Measurements from ENCODE around the gene RNF157. TPM values are rescaled to one million over a fixed set of nuclear protein-coding genes. Genes with fewer than 3 reads are reported as not detected.

Gene RNF157
- total RNA-seq, 4 donors from 2014 or later: 50.5 to 142 (median 85.3) TPM

DNA sequence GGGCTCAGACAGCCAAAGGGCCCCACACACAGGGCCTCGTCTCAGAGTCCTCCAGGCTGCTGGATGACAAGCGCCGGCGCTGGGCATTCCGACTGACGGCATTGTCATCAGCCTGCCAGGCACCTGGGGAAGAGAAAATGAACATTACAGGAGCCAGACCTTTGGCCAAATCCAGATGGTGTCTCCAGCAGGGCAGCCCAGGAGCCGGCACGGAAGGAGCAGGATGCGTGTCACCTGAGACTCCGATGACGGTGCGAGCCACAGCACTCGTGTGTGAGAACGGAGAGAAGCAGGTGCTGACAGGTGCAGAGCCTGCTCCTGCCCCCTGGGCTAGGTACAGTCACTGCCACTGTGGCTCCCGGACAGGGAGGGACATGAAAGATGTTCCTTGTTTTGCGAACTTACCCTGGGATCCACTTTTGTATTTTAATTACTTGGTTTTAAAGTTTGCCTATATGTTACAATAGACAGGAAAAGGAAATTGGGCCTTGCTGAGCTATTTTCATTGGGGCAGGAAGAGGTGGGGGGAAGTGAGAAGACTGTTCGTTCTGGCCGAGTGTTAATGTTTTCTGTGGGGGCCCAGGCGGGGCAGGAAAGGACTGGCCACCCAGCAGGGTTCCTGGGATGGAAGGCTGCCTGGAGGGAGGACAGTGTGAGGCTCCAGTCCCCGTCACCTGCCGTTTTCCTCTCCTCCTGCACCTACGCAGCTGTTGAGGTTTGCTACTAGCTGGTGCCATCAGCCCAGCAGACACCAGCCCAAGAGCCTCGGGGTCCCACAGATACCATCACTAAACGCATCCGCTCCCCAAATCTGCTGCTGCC lies 94.9 kb downstream of the RNF157 start:
- ATAC-seq (no peak), DNase-seq (no peak)
- intact Hi-C loops (cut with DNase I; ENCODE audit: low total_unique reads) (no loop called here), in situ Hi-C loops (cut with MboI; ENCODE audit: low sequenced_read_pairs in 4 of 4) (no loop called here)
- Histone ChIP-seq H3K4me1 (peaks cover 16 to 19% of the 10 kb centered on the region in 2 donors), H3K9me3 (no peaks in the 10 kb centered on the region), H3K27ac (peak overlapping the region in 2 of 4 donors; percentile 8 to 33), H3K27me3 (peaks cover 6% of the 10 kb centered on the region in 3 donors), H3K36me3 (peaks cover 0 to 14% of the 10 kb centered on the region in 2 donors), H3K4me3 (no peak overlapping the region)
- no peak for TF ChIP-seq POLR2A (IDR thresholded peaks at IDR 0.05)
- TF ChIP-seq, protein P1, sequence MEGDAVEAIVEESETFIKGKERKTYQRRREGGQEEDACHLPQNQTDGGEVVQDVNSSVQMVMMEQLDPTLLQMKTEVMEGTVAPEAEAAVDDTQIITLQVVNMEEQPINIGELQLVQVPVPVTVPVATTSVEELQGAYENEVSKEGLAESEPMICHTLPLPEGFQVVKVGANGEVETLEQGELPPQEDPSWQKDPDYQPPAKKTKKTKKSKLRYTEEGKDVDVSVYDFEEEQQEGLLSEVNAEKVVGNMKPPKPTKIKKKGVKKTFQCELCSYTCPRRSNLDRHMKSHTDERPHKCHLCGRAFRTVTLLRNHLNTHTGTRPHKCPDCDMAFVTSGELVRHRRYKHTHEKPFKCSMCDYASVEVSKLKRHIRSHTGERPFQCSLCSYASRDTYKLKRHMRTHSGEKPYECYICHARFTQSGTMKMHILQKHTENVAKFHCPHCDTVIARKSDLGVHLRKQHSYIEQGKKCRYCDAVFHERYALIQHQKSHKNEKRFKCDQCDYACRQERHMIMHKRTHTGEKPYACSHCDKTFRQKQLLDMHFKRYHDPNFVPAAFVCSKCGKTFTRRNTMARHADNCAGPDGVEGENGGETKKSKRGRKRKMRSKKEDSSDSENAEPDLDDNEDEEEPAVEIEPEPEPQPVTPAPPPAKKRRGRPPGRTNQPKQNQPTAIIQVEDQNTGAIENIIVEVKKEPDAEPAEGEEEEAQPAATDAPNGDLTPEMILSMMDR (IDR thresholded peaks at IDR 0.05 in 4 of 5, conservative IDR thresholded peaks at IDR 0.05 in 1 of 5): no peak

DNA sequence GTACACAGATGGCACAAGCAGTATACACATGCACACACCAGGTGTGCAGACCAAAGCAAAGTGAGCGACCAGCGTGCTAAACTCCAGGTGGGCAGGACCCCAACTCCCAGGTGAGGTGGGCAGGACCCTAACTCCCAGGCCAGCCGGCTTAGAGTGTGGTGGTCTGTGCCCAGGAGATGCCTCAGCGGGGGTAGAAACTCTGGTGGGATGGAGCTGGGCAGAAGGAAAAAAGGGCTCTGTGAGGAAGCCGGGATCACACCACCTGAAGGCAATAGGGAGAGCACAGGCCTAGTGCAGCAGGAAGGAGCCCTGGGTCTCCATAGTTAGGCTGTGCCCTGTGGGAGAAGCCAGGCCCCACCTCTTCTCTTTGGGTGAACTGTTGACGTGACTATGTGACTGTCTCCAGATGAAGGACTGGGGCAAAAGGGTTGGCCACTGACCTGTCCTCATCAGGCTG lies 97.7 kb downstream of the RNF157 start:
- in situ Hi-C loops (cut with MboI; ENCODE audit: low sequenced_read_pairs in 4 of 4) (no loop called here), intact Hi-C loops (cut with DNase I; ENCODE audit: low total_unique reads) (loop anchor here (5.0 kb wide), 1 partner anchor 135 kb away; no protein-coding TSS in a partner anchor)
- Histone ChIP-seq H3K27ac (no peak overlapping the region), H3K4me3 (no peak overlapping the region), H3K27me3 (peaks cover 34 to 35% (median 34%) of the 10 kb centered on the region in 3 donors), H3K9me3 (no peaks in the 10 kb centered on the region), H3K36me3 (peaks cover 0 to 14% of the 10 kb centered on the region in 2 donors), H3K4me1 (peaks cover 23 to 28% of the 10 kb centered on the region in 2 donors)
- TF ChIP-seq, protein P1 (IDR thresholded peaks at IDR 0.05 in 4 of 5, conservative IDR thresholded peaks at IDR 0.05 in 1 of 5): no peak
- TF ChIP-seq POLR2A (IDR thresholded peaks at IDR 0.05): no peak
- ATAC-seq (no peak), DNase-seq (no peak)

DNA sequence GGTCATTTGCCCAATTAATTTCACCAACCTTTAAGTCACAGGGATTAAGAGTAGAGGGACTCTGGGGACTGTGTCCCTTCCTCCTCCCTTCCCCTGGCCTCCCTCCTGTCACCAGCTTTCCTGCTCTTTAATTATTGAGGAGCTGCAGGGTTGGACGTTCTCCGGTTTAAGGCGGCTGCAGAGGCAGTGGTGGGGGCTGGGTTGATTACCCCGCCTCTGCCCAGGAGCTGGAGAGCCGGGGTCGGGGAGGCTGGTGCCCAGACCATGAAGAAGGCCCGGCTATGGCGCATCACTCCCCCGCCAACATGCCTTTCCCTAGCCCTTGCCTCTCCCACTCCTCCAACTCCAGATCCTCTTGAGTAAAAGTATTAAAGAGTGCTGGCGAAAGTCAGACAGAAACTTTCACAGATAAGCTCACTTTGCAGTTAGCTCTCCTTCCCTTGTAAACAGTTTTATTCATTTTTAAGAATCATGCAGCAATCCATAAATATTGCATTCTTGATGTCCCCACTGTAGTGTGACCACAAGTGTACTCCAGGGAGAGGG lies 98.2 kb downstream of the RNF157 start:
- DNase-seq: no peak
- peaks cover 39% of the 10 kb centered on the region in 3 donors for H3K27me3 ChIP-seq

DNA sequence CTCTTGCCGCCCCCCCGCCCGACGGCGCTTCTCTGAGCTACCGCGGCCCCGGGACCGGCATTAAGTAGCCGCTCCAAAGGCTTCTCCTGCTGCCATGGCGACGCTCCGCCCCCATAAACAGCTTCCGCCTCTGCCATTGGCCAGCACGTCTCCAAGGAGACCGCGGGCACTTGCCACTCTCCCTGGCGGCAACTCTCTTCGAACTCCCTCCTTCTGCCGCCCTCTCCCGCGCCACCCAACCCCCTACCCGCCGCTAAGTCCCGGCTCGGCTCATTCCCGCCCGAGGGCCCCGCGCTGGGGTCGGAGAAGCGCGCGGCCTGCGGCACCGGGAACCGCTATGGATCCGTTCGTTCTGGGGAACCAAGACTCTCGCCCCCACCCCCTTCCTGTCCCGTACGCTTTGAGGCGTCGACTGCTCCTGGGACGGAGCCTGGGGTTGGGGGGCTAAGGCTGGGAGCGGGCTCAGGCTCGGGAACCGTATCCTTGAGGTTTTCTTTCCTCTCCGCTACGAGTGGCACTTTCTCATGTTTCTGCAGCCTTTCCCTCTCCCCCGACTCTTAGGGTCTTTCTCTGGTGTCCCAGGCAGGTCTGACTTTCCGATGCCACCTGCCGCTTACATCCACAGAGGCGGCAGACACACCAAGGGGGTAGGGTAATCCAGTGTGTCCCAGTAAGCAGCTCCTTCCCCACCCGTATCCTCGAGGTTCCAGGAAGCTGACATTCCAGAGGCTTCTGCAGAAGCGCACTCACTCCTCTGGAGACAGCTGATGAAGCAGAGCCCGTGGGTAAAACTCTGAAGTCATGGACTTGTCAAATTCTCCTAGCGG lies 98.9 kb downstream of the RNF157 start, which contains the start of gene FOXJ1:
TSS of gene FOXJ1 (minus strand) at position 34 of the 827 bp plus-strand sequence. CDS start 850 bp downstream, outside the sequence.
- Histone ChIP-seq H3K4me3 (peak within 1 kb of the TSS; percentile 50 to 68 (median 58)), H3K9me3 (no peaks in the 10 kb centered on the region), H3K36me3 (peaks cover 0 to 14% of the 10 kb centered on the region in 2 donors), H3K4me1 (peaks cover 23 to 28% of the 10 kb centered on the region in 2 donors), H3K27me3 (peaks cover 46% of the 10 kb centered on the region in 3 donors), H3K27ac (peak within 1 kb of the TSS in 1 of 4 donors; percentile 3)
- intact Hi-C loops (cut with DNase I; ENCODE audit: low total_unique reads): loop anchor here (5.0 kb wide), 1 partner anchor 136 kb away; no protein-coding TSS in a partner anchor
- ATAC-seq (peak; percentile 84 to 89), DNase-seq (peak; percentile 69 to 86)
- in situ Hi-C loops (cut with MboI; ENCODE audit: low sequenced_read_pairs in 4 of 4): no loop called here
- TF ChIP-seq, protein P1 (IDR thresholded peaks at IDR 0.05 in 4 of 5, conservative IDR thresholded peaks at IDR 0.05 in 1 of 5): no peak
- no peak for TF ChIP-seq POLR2A (IDR thresholded peaks at IDR 0.05)

More for the DNA sequence above, 98.2 kb downstream of the RNF157 start:
- TF ChIP-seq POLR2A (IDR thresholded peaks at IDR 0.05): no peak
- TF ChIP-seq, protein P1 (IDR thresholded peaks at IDR 0.05 in 4 of 5, conservative IDR thresholded peaks at IDR 0.05 in 1 of 5): no peak
- H3K36me3 ChIP-seq: peaks cover 0 to 14% of the 10 kb centered on the region in 2 donors
- in situ Hi-C loops (cut with MboI; ENCODE audit: low sequenced_read_pairs in 4 of 4) (no loop called here), intact Hi-C loops (cut with DNase I; ENCODE audit: low total_unique reads) (loop anchor here (5.0 kb wide), 1 partner anchor 135 kb away; no protein-coding TSS in a partner anchor)
- no peak for ATAC-seq
- H3K4me3 ChIP-seq: no peak overlapping the region
- peaks cover 23 to 28% of the 10 kb centered on the region in 2 donors for H3K4me1 ChIP-seq
- H3K9me3 ChIP-seq: no peaks in the 10 kb centered on the region
- H3K27ac ChIP-seq: peak overlapping the region in 1 of 4 donors; percentile 3

Measured in gastrocnemius medialis (tissue), 4 donors.